ENCODE data around the gene NR0B2.

GRCh38 chr1:26945728-26946127 lies 32.0 kb upstream of the NR0B2 start:
- TF ChIP-seq CTCF (IDR thresholded peaks at IDR 0.05 in 2 of 3, conservative IDR thresholded peaks at IDR 0.05 in 1 of 3; ENCODE audit: control insufficient read depth in 2 of 3, extremely low read depth in 1 of 3, insufficient read depth in 1 of 3, low read depth in 3 of 3, low read length in 3 of 3) (no peak), E2F4 (IDR thresholded peaks at IDR 0.05; ENCODE audit: low read depth, low read length) (no peak), ZSCAN29 (IDR thresholded peaks at IDR 0.05) (no peak), PBX3 (IDR thresholded peaks at IDR 0.05; ENCODE audit: insufficient replicate concordance, low read depth, low read length) (no peak), POLR2AphosphoS5 (IDR thresholded peaks at IDR 0.05; ENCODE audit: low read length) (no peak), ZZZ3 (IDR thresholded peaks at IDR 0.05; ENCODE audit: control insufficient read depth, insufficient read length, low read depth) (no peak)
